ENCODE measurements around the gene ST14. TPM values are rescaled to one million over a fixed set of nuclear protein-coding genes. Genes with fewer than 3 reads are reported as not detected.

Gene ST14
- total RNA-seq, 4 donors from 2014 or later: 0.88 to 15.6 (median 2.8) TPM

DNA sequence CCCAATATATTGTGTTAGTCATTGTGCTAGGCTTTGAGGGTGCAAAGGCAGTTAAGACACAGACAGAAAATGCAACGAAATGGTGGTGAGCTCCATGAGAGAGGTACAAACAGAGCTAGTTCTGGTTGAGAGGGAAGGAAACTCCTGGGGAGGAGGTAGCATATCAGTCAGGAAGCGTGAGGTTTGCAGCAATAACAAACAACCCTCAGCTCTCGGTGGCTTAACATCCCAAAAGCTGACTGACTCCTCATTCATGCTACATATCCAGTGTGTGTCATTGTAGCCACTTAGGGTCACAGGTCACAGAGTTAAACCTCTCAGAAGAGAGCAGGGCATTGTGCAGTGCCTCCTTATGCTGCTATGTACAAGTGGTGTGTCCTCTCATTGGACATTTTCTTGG, 1.7 kb upstream of the ST14 start:
- DNase-seq: no peak
- Histone ChIP-seq H3K36me3 (no peaks in the 10 kb centered on the region), H3K27me3 (peaks cover 0 to 15% of the 10 kb centered on the region in 2 donors), H3K27ac (no peak overlapping the region), H3K4me1 (peaks cover 0 to 10% of the 10 kb centered on the region in 2 donors), H3K4me3 (no peak overlapping the region), H3K9me3 (no peaks in the 10 kb centered on the region)
- TF ChIP-seq POLR2A (IDR thresholded peaks at IDR 0.05) (no peak), CTCF (IDR thresholded peaks at IDR 0.05) (no peak)
- intact Hi-C loops (cut with DNase I; ENCODE audit: low total_unique reads): no loop called here

GRCh38 chr11:130159139-130159538, 443 bp upstream of the ST14 start:
- H3K4me3 ChIP-seq: no peak overlapping the region
- DNase-seq: no peak
- H3K36me3 ChIP-seq: no peaks in the 10 kb centered on the region
- H3K27ac ChIP-seq: no peak overlapping the region
- H3K27me3 ChIP-seq: peaks cover 0 to 15% of the 10 kb centered on the region in 2 donors
- no peak for TF ChIP-seq POLR2A (IDR thresholded peaks at IDR 0.05)
- TF ChIP-seq CTCF (IDR thresholded peaks at IDR 0.05): no peak
- H3K9me3 ChIP-seq: no peaks in the 10 kb centered on the region
- H3K4me1 ChIP-seq: peaks cover 0 to 10% of the 10 kb centered on the region in 2 donors
- intact Hi-C loops (cut with DNase I; ENCODE audit: low total_unique reads): no loop called here

DNA sequence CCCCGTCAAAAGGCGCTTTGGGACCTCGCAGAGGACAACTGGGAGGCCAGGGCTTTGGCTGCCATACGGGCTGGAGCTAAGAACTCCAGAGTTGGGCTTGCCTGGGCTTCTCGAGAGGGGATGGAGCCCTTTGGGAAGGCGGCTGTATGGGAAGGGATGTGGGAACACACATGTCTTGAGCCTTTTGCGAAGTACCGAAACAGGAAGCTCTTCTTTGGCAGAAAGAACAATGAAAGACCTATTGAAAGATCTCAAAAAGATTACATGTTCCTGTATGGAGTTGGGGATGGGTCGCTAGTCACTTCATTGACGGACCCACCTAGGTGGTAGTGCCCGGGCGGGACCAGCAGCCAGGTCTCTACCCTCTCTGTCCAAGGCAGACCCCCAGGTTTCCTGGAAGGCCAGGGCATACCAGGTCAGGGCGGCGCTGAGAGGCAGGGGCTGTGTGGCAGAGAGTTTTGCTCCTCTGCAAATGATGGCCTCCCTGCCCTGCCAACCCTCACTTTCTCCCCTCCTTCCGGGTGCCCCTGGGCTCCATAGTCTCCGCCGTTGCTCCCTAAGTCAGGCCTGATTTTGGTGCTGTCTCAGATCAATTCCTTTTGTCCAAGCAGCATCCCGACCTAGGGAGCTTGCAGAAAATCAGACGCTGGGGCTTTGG, 1.0 kb downstream of the ST14 start:
- peaks cover 0 to 10% of the 10 kb centered on the region in 2 donors for H3K4me1 ChIP-seq
- no peaks in the 10 kb centered on the region for H3K9me3 ChIP-seq
- H3K4me3 ChIP-seq: no peak overlapping the region
- DNase-seq: no peak
- H3K27ac ChIP-seq: no peak overlapping the region
- intact Hi-C loops (cut with DNase I; ENCODE audit: low total_unique reads): no loop called here
- H3K36me3 ChIP-seq: no peaks in the 10 kb centered on the region
- peaks cover 0 to 15% of the 10 kb centered on the region in 2 donors for H3K27me3 ChIP-seq
- TF ChIP-seq POLR2A (IDR thresholded peaks at IDR 0.05) (no peak), CTCF (IDR thresholded peaks at IDR 0.05) (no peak)

DNA sequence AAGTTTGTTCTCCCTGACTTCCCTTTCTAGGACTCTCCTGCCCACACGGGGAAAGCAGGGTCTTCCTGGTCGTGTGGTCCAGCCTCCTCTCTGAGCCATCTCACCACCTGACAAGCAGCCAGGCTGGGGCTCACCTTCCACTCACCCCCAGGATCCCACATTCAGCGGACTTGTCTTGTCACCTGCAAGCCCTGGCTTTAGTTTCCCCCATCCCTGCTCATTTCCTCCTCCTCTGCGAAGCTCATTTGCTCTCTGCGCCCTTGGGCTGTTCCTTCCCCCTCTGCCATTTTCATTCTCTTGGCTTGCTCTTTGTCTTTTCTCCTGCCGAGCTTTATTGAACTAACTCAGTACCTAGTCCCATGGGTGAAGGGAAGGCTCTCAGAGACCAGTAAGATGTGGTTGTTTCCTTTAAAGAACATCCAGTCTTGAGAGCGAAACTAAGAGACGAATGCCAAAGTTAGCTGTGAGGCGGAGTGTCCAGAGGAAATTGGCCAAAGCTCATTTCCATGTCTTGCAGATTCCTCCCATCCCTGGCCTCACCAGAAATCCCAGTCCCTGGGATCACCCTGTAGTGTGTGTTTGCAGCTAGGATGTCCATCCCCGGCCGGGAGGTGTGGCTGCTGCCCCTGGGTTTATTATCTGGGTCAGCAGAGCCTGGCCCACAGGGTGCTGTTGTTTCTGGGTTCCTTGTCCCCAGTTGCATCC, 2.0 kb downstream of the ST14 start:
- Histone ChIP-seq H3K27me3 (peaks cover 0 to 15% of the 10 kb centered on the region in 2 donors), H3K27ac (no peak overlapping the region)
- no peak for TF ChIP-seq POLR2A (IDR thresholded peaks at IDR 0.05)

DNA sequence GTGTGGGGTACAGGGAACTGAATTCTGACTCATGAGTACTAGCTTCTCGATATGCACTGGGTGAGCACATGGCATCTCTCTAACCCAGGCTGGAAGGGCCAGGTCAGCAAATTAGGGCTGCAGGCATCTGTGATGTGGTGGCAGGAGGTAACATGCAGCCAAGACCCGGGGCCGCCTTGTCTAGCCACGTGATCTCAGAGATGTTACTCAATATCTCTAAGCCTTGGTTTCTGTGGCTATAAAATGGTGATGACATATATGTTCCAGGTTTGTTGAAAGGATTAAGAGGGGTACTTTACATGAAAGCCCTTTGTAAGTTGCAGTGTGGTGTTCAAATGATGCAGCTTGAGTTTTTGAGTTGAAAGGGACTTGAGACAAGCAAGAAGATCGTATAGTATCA, 3.2 kb downstream of the ST14 start:
- intact Hi-C loops (cut with DNase I; ENCODE audit: low total_unique reads): no loop called here
- peaks cover 0 to 10% of the 10 kb centered on the region in 2 donors for H3K4me1 ChIP-seq
- DNase-seq: no peak
- H3K27ac ChIP-seq: no peak overlapping the region
- no peaks in the 10 kb centered on the region for H3K9me3 ChIP-seq
- no peaks in the 10 kb centered on the region for H3K36me3 ChIP-seq
- no peak overlapping the region for H3K4me3 ChIP-seq
- peaks cover 0 to 15% of the 10 kb centered on the region in 2 donors for H3K27me3 ChIP-seq
- TF ChIP-seq CTCF (IDR thresholded peaks at IDR 0.05): no peak
- no peak for TF ChIP-seq POLR2A (IDR thresholded peaks at IDR 0.05)

More for the DNA sequence above, 2.0 kb downstream of the ST14 start:
- no peak overlapping the region for H3K4me3 ChIP-seq
- H3K4me1 ChIP-seq: peaks cover 0 to 10% of the 10 kb centered on the region in 2 donors
- no peaks in the 10 kb centered on the region for H3K36me3 ChIP-seq
- intact Hi-C loops (cut with DNase I; ENCODE audit: low total_unique reads): no loop called here
- no peaks in the 10 kb centered on the region for H3K9me3 ChIP-seq
- DNase-seq: no peak
